HG03064 (cell line): ENCODE measurements around the gene PSME4.

Experiments used
- ATAC-seq: cut with Tn5 transposase; IDR thresholded peaks from one replicate; pipeline ENCODE4 v1.9.1; 2021; ENCODE audit warnings: low read depth; ENCODE audit not compliant: unreplicated experiment

PSME4 gene

DNA sequence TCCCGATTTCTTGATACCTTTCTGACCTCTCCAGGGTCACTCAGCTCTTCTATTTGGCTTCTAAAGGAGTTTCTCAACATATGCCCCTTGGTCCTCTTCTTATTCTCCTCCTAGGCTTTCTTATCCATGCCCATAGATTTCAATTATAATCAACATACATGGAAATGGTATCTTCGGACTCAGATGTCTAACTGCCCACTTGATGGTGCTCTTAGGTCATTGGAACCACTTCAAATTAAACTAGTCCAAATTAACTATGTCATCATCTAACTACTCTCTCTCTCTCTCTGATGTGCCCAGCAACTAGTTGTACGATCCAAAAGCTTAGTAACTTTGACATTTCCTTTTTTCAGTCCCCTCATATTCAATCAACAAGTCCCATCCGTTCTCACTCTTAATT is 67.8 kb downstream of the PSME4 start:
- no peak for ATAC-seq

DNA sequence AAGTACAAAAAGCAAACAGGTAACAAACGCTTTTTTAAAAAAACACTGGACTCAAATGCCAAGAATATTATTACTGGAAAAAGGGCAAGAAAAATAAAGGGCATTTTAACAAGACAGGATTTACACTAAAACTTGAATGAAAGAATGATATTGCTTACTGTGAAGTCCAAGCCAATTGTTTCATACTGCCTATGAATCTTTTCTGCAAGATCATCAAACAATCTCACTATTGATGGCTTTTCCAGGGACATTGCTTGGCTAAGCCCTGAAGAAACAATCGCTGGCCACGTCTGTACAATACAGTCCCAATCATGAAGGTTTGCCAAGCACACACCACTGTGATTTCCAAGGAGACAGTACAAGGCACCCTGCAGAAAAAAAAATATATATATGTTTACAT is 69.6 kb downstream of the PSME4 start:
- ATAC-seq = no peak

GRCh38 chr2:53896864-53897263 is 73.9 kb downstream of the PSME4 start:
- ATAC-seq = no peak

GRCh38 chr2:53886406-53887280 is 84.2 kb downstream of the PSME4 start:
- ATAC-seq = no peak

GRCh38 chr2:53884883-53885282 is 85.9 kb downstream of the PSME4 start:
- ATAC-seq = no peak

- ATAC-seq = no peak
Observed at GRCh38 chr2:53881986-53882385, 88.8 kb downstream of the PSME4 start.

- no peak for ATAC-seq
Observed at GRCh38 chr2:53881360-53881759, 89.4 kb downstream of the PSME4 start.

- no peak for ATAC-seq
Observed at GRCh38 chr2:53880756-53881155, 90.0 kb downstream of the PSME4 start.

DNA sequence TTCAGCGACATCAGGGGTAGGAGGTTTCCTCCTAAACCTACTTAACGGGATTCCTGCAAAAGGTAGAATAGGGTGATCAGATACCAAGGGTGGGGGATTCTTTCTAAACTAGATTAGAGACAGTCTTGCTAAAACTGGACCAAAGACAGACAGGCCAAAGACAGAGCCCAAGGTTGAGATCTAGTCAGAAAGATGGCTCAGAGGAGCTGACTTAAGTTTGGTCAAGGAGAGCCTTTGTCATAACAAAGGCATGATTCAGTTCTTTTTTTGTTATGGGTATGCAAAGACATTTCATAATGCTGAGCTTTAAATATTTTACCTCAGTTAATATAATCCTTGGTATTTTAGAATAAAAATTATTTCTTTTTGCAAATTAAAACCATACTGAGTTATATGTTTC is 93.2 kb downstream of the PSME4 start:
- no peak for ATAC-seq

GRCh38 chr2:53877112-53877511 is 93.7 kb downstream of the PSME4 start:
- no peak for ATAC-seq

GRCh38 chr2:53874401-53874950 is 96.3 kb downstream of the PSME4 start:
- ATAC-seq = no peak

- no peak for ATAC-seq
Observed at GRCh38 chr2:53867773-53868172, 103.0 kb downstream of the PSME4 start.

- ATAC-seq = no peak
Observed at GRCh38 chr2:53867169-53867568, 103.6 kb downstream of the PSME4 start.

DNA sequence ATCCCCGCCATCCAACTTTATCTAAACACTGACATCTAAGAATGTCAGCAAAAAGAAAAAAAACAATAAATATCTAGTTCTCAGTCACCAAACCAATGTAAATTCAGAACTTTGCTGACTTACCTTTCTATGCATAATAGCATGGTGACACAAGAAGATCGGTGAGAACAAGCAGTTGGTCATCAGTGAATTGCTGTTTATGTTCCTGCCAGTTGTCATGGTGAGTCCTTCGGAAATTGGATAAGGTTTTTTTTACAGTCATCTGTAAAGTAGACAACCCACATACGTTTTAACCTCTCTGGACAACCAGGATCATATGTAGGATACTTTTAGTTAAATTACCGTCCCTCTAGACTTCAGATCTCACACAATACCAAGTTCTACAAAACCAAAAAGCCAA is 104.8 kb downstream of the PSME4 start:
- no peak for ATAC-seq

DNA sequence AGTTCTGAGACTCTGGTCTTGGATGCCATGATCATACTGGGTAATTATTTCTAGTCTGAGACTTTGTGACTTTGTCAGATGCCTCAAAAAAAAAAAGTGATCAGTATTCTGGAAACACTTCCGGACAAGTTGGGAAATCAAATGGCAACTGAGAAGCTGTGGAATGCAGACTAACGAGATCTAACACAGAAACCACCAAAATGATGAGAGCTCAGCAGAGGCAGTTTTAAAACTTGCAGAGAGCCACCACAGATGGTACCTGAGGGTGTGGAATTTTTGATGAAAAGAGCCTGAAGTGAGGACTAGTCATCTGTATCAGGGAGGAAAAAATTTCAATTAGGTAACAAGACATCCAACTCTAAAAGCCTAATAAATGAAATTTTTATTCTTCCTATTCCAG is 105.5 kb downstream of the PSME4 start:
- no peak for ATAC-seq

GRCh38 chr2:53863538-53864227 is 107.1 kb downstream of the PSME4 start:
- ATAC-seq = no peak

- ATAC-seq = no peak
Observed at GRCh38 chr2:53861824-53862223, 109.0 kb downstream of the PSME4 start.

DNA sequence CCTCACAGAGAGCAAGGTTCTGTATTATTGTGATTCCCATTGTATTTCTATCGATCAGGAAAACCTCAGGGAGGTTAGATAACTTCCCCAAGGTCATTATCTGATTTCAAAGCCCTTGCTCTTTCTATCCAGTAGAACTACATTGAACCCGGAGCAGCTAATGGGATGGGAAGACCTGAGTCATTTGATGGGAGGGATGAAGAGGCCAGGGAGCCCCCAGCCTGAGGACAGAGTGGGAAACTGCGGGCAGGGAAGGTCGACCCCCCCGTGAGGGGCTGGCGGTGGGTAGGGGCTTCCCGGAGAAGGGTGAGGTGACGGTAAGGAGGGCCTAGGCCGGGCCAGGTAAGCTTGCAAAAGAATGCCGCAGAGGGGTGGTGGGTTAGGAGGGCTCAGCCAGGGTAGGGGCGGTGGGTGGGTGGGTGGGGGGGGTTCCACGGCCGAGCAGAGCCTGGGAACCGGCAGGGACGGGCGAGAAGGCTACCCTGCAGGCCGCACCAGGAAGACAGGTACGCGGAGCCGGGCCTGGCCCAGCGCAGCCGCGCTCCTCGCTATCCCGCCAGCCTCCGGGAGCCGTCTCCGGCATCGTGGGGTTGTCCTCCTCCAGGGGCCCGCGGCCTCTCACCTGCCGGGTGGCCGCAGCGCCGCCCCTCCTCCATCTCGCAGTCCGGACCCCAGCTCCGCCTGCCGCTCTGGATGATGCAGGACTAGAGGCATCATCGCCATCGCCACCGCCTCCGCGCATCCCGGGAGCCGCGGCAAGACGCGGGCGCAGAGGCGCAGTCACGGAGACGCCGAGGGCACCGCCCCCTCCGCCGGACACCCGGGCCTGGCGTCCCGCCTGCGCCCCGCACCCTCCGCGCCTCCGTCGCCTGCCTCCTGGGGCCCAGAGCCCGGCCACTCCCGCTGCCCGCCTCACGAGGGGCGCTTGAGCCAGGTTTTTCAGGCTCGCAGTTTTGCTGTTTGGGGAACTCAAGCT is 111.3 kb downstream of the PSME4 start, which contains the start of gene GPR75:
Gene GPR75 (minus strand): TSS at position 762 of the 976 bp plus-strand sequence. CDS start 5,211 bp downstream, outside the sequence.
- ATAC-seq = no peak

GRCh38 chr2:53856272-53856671 is 114.5 kb downstream of the PSME4 start:
- no peak for ATAC-seq

DNA sequence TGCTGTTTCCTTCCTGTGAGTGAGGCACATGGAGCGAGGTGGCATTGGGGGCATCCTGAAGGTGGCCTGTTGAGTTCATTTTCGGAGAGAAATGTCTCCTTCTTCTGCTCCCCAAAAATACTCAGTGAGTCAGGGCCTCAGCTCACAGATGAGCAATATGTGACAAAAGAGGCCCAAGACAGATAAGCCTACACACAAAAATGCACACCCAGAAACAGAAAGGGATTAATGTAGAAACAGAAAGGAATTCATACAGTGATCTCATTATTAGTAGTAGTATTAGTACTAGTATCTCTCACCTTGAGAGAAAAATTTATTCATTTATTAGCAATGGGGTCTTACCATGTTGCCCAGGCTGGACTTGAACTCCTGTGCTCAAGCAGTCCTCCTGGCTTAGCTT is 116.1 kb downstream of the PSME4 start:
- no peak for ATAC-seq
